ENCODE results near the gene SAP30BP. TPM values are rescaled to one million over a fixed set of nuclear protein-coding genes. Genes with fewer than 3 reads are reported as not detected.
A peak's percentile ranks its signal among the peaks of the same experiment; 100 is the strongest.

The SAP30BP gene
- total and polyA plus RNA-seq, 2 of the 8 experiments (the other 6 are each of a cell fraction or from before 2014, with no cell fraction given): 63.3 to 79.9 TPM

GRCh38 chr17:75756451-75757085 is 89.4 kb downstream of the SAP30BP start:
- Histone ChIP-seq H2AFZ (ENCODE audit: low read length) (no peak overlapping the region), H2BK15ac (ENCODE audit: low read length) (no peak overlapping the region), H4K8ac (ENCODE audit: extremely low read depth, insufficient read depth, low read length) (no peak overlapping the region), H3K23me2 (ENCODE audit: low read depth, low read length) (no peaks in the 10 kb centered on the region; the same call in 1 of the 2 replicates), H3K79me2 (ENCODE audit: control insufficient read depth in 1 of 2, insufficient read depth in 2 of 2, low read length in 2 of 2) (no peaks in the 10 kb centered on the region), H3K14ac (ENCODE audit: insufficient read length) (no peak overlapping the region), H3K36me3 (ENCODE audit: control insufficient read depth in 2 of 4, insufficient read depth in 4 of 4, low read length in 3 of 4) (no peaks in the 10 kb centered on the region), H3K79me1 (ENCODE audit: low read depth, low read length) (no peaks in the 10 kb centered on the region), H2AK5ac (ENCODE audit: low read depth, low read length) (no peak overlapping the region), H3K9ac (replicated peaks in 1 of 4; ENCODE audit: extremely low read depth in 1 of 4, low read depth in 3 of 4, low read length in 3 of 4) (no peak overlapping the region), H3K27me3 (replicated peaks in 1 of 4; ENCODE audit: control insufficient read depth in 3 of 4, extremely low read depth in 1 of 4, insufficient read depth in 3 of 4, low read length in 3 of 4) (peaks cover 0 to 2% (median 0%) of the 10 kb centered on the region in 4 experiments; a peak in 2 of 7 replicates), H3K23ac (ENCODE audit: insufficient read length) (no peak overlapping the region), H2BK120ac (replicated peaks; ENCODE audit: low read depth, low read length) (no peak overlapping the region), H4K20me1 (replicated peaks in 1 of 2; ENCODE audit: control insufficient read depth in 1 of 2, insufficient read depth in 2 of 2, low read length in 2 of 2) (peaks cover 0 to 4% of the 10 kb centered on the region in 2 experiments), H3K4me3 (ENCODE audit: extremely low read depth in 1 of 4, insufficient read depth in 2 of 4, low read depth in 3 of 4, low read length in 4 of 4) (no peak overlapping the region), H3K56ac (replicated peaks; ENCODE audit: insufficient read length, low read depth, low read length) (no peak overlapping the region), H4K5ac (ENCODE audit: insufficient read length, low read depth, low read length) (no peak overlapping the region), H2BK5ac (ENCODE audit: low read depth, low read length) (no peak overlapping the region), H3K18ac (ENCODE audit: extremely low read depth, low read length) (no peak overlapping the region), H3K4me1 (replicated peaks in 1 of 4; ENCODE audit: control insufficient read depth in 3 of 4, insufficient read depth in 4 of 4, low read length in 3 of 4) (peaks cover 0 to 7% (median 3%) of the 10 kb centered on the region in 4 experiments; a peak in 4 of 7 replicates), H2BK20ac (ENCODE audit: low read length) (no peak overlapping the region), H4K91ac (replicated peaks; ENCODE audit: insufficient read length, low read length) (no peak overlapping the region), H2BK12ac (ENCODE audit: low read depth, low read length) (no peak overlapping the region), H3K4me2 (ENCODE audit: insufficient read depth in 1 of 2, low read depth in 2 of 2, low read length in 2 of 2) (no peak overlapping the region), H3K9me3 (ENCODE audit: insufficient read depth in 2 of 2, low read depth in 1 of 2, low read length in 1 of 2) (no peaks in the 10 kb centered on the region), H3K4ac (replicated peaks; ENCODE audit: insufficient read length, low read depth, low read length) (no peak overlapping the region), H3K27ac (ENCODE audit: low read depth, low read length) (no peak overlapping the region)
- 94% methylated on average over 29 of the region's 29 CpGs; no CpG with 5 or more reads in 1 of the 2 experiments for WGBS, 2 experiments (ENCODE audit: extremely low coverage in 1 of 2, insufficient coverage in 1 of 2, insufficient read length in 1 of 2, insufficient replicate concordance in 2 of 2, low coverage in 1 of 2, low lambda C conversion rate in 2 of 2, missing lambda C conversion rate in 1 of 2)
- peak in 1 of 2 experiments; percentile 44 for DNase-seq (ENCODE audit: low read depth in 1 of 2, low spot score in 2 of 2)
- POLR2A ChIA-PET (ENCODE audit: partially characterized antibody): interaction anchor here (1.2 to 15.1 kb wide), 4 partner anchors 9 to 32 kb away, joined by 3 to 425 read pairs (median 8); partner anchors contain the start of gene GALK1
- no peak for FAIRE-seq
- TF ChIP-seq HDAC2 (IDR thresholded peaks at IDR 0.05; ENCODE audit: borderline replicate concordance in 1 of 2, low read depth in 2 of 2, low read length in 2 of 2) (no peak), EP300 (IDR thresholded peaks at IDR 0.05; ENCODE audit: borderline replicate concordance in 1 of 2, low read depth in 2 of 2, low read length in 2 of 2) (no peak), BRCA1 (IDR thresholded peaks at IDR 0.05; ENCODE audit: low read depth, low read length) (no peak)
- CTCF ChIA-PET (ENCODE audit: partially characterized antibody): interaction anchor here (0.9 to 19.5 kb wide), 5 partner anchors 5 to 123 kb away, joined by 3 to 359 read pairs (median 177); partner anchors contain the start of genes GALK1, SMIM5 and UNK

Data from H1 (cell line).